NCI-H2107 (cell line): Measurements from ENCODE around the gene CLIC3.

ENCODE experiments used
- DNase-seq: peaks from one replicate; lab custom pipeline; 2025; lab: John Stamatoyannopoulos, UW

CLIC3 gene

GRCh38 chr9:137030538-137031527 lies 34.5 kb upstream of the CLIC3 start:
- DNase-seq: no peak

- no peak for DNase-seq
These were observed 33.6 kb upstream of the CLIC3 start for GRCh38 chr9:137030006-137030405.

- DNase-seq: no peak
These were observed 32.9 kb upstream of the CLIC3 start for GRCh38 chr9:137029058-137029936.

GRCh38 chr9:137028263-137029057 lies 32.1 kb upstream of the CLIC3 start:
- DNase-seq: peak; percentile 72

- no peak for DNase-seq
These were observed 31.2 kb upstream of the CLIC3 start, which contains the start of gene ABCA2 for GRCh38 chr9:137027369-137028262. TSS of gene ABCA2 (minus strand) at chr9:137028237. CDS start at chr9:137028140, 97 bp downstream.

- peak; percentile 49 for DNase-seq
These were observed 30.5 kb upstream of the CLIC3 start for GRCh38 chr9:137026828-137027227.

- DNase-seq: no peak
These were observed 30.0 kb upstream of the CLIC3 start for GRCh38 chr9:137026384-137026783.

GRCh38 chr9:137025517-137025966 lies 29.2 kb upstream of the CLIC3 start:
- DNase-seq: peak; percentile 94

GRCh38 chr9:137023583-137023991 lies 27.2 kb upstream of the CLIC3 start:
- DNase-seq: no peak

GRCh38 chr9:137023157-137023556 lies 26.8 kb upstream of the CLIC3 start:
- no peak for DNase-seq

GRCh38 chr9:137022662-137023008 lies 26.3 kb upstream of the CLIC3 start:
- DNase-seq: no peak

- DNase-seq: no peak
These were observed 25.8 kb upstream of the CLIC3 start for GRCh38 chr9:137021979-137022661.

- no peak for DNase-seq
These were observed 25.2 kb upstream of the CLIC3 start for GRCh38 chr9:137021568-137021978.

- DNase-seq: no peak
These were observed 24.6 kb upstream of the CLIC3 start for GRCh38 chr9:137020771-137021567.

- DNase-seq: no peak
These were observed 23.7 kb upstream of the CLIC3 start for GRCh38 chr9:137019891-137020683.

GRCh38 chr9:137018761-137019559 lies 22.6 kb upstream of the CLIC3 start:
- DNase-seq: no peak

GRCh38 chr9:137017791-137018497 lies 21.6 kb upstream of the CLIC3 start:
- no peak for DNase-seq
